ENCODE data around the gene SOCS4.
A peak's percentile ranks its signal among the peaks of the same experiment; 100 is the strongest.
"Not testable (repeated sequence)": the region's sequence is repeated elsewhere in the genome, so short reads cannot be mapped to it uniquely, and the experiment has no call there.

The SOCS4 gene

GRCh38 chr14:55026793-55027561 lies at the start of gene SOCS4, which contains the start of gene WDHD1:
Gene SOCS4 (plus strand): TSS chr14:55027236. CDS start chr14:55043042, 15,806 bp downstream.
Gene WDHD1 (minus strand): TSS chr14:55027099. CDS start chr14:55026787, 312 bp downstream.
- peak; percentile 97 for DNase-seq (ENCODE audit: low spot score)

- no peak for DNase-seq (ENCODE audit: low spot score)
These were observed 48.0 kb upstream of the SOCS4 start for GRCh38 chr14:54979039-54979438.

GRCh38 chr14:54981698-54982097 lies 45.3 kb upstream of the SOCS4 start:
- DNase-seq (ENCODE audit: low spot score): no peak

- DNase-seq (ENCODE audit: low spot score): no peak
These were observed 41.9 kb upstream of the SOCS4 start for GRCh38 chr14:54985156-54985555.

- no peak for DNase-seq (ENCODE audit: low spot score)
These were observed 26.7 kb upstream of the SOCS4 start for GRCh38 chr14:55000381-55000780.

GRCh38 chr14:55005071-55005470 lies 22.0 kb upstream of the SOCS4 start:
- no peak for DNase-seq (ENCODE audit: low spot score)

- DNase-seq (ENCODE audit: low spot score): no peak
These were observed 12.0 kb upstream of the SOCS4 start for GRCh38 chr14:55015006-55015405.

GRCh38 chr14:55019968-55020554 lies 7.0 kb upstream of the SOCS4 start:
- no peak for DNase-seq (ENCODE audit: low spot score)

GRCh38 chr14:55024365-55024764 lies 2.7 kb upstream of the SOCS4 start:
- not testable (repeated sequence) for DNase-seq (ENCODE audit: low spot score)

- DNase-seq (ENCODE audit: low spot score): no peak
These were observed 1.1 kb upstream of the SOCS4 start for GRCh38 chr14:55025948-55026347.

GRCh38 chr14:55026441-55026792 lies 619 bp upstream of the SOCS4 start:
- no peak for DNase-seq (ENCODE audit: low spot score)

- DNase-seq (ENCODE audit: low spot score): no peak
These were observed 1.0 kb downstream of the SOCS4 start for GRCh38 chr14:55028066-55028465.

GRCh38 chr14:55028476-55028875 lies 1.4 kb downstream of the SOCS4 start:
- no peak for DNase-seq (ENCODE audit: low spot score)

- DNase-seq (ENCODE audit: low spot score): no peak
These were observed 4.2 kb downstream of the SOCS4 start for GRCh38 chr14:55031190-55031589.

- DNase-seq (ENCODE audit: low spot score): not testable (repeated sequence)
These were observed 11.0 kb downstream of the SOCS4 start for GRCh38 chr14:55037995-55038394.

GRCh38 chr14:55038708-55039107 lies 11.7 kb downstream of the SOCS4 start:
- DNase-seq (ENCODE audit: low spot score): no peak

GRCh38 chr14:55043528-55043927 lies 16.5 kb downstream of the SOCS4 start:
- no peak for DNase-seq (ENCODE audit: low spot score)

GRCh38 chr14:55045087-55045486 lies 18.1 kb downstream of the SOCS4 start:
- DNase-seq (ENCODE audit: low spot score): no peak

GRCh38 chr14:55047301-55048053 lies 20.4 kb downstream of the SOCS4 start:
- no peak for DNase-seq (ENCODE audit: low spot score)

GRCh38 chr14:55048900-55049436 lies 21.9 kb downstream of the SOCS4 start:
- DNase-seq (ENCODE audit: low spot score): no peak

- no peak for DNase-seq (ENCODE audit: low spot score)
These were observed 24.1 kb downstream of the SOCS4 start for GRCh38 chr14:55051165-55051422.

- peak; percentile 93 for DNase-seq (ENCODE audit: low spot score)
These were observed 24.6 kb downstream of the SOCS4 start, which contains the start of gene MAPK1IP1L for GRCh38 chr14:55051423-55052268. Gene MAPK1IP1L (plus strand): TSS chr14:55051647. CDS start chr14:55061684, 10,037 bp downstream.
